B cell (primary cell): ENCODE measurements around the gene TATDN2. TPM values are rescaled to one million over a fixed set of nuclear protein-coding genes. Genes with fewer than 3 reads are reported as not detected.

Experiments
- ATAC-seq: fragments of 200-7000 bp; cut with Tn5 transposase; one replicate; pipeline ENCODE4 v1.10.0; 2021; ENCODE audit warnings: low read depth, mild to moderate bottlenecking, moderate number of reproducible peaks, moderate library complexity
- CTCF ChIA-PET: fragments of 350-600 bp; sonication (Branson Sonifier 250); formaldehyde crosslinking; loops from one replicate; lab custom pipeline; 2021; ENCODE audit warnings: antibody characterized with exemption, inconsistent platforms; lab: Charles Lee
- POLR2A ChIA-PET: fragments of 350-600 bp; sonication (Branson Sonifier 250); formaldehyde crosslinking; loops from one replicate; lab custom pipeline; 2021; ENCODE audit warnings: antibody characterized with exemption; lab: Charles Lee
- DNase-seq: peaks from one replicate; pipeline ENCODE4 v3.0.0; 2013
- H2AFZ ChIP-seq: 2 replicates; pipeline ENCODE4 v1.6.1; 2012; ENCODE audit warnings: mild to moderate bottlenecking, low read depth, low read length; ENCODE audit not compliant: insufficient read depth, poor library complexity, severe bottlenecking
- H3K27ac ChIP-seq, 2 donors: 1 replicate in 1 of 2; 2 replicates in 1 of 2; pipeline ENCODE4 v1.5.1; 2012 to 2013; ENCODE audit warnings: low read length in 2 of 2, mild to moderate bottlenecking in 2 of 2, moderate library complexity in 1 of 2
- H3K27me3 ChIP-seq, 4 experiments: fragments of 200-600 bp in 1 of 4; sonication (generic) in 1 of 4; replicated peaks in 1 of 4; 1 replicate in 2 of 4; 2 replicates in 2 of 4; pipeline versions ENCODE4 v1.6.1 to v1.7.0; 2013 to 2016; ENCODE audit warnings: low read length in 3 of 4, mild to moderate bottlenecking in 2 of 4, mixed read lengths in 1 of 4, moderate library complexity in 1 of 4; ENCODE audit not compliant: insufficient read depth in 4 of 4, control insufficient read depth in 3 of 4; ENCODE audit errors: control extremely low read depth in 1 of 4
- H3K36me3 ChIP-seq, 2 experiments: replicated peaks in 1 of 2; 1 replicate in 1 of 2; 2 replicates in 1 of 2; pipeline versions ENCODE4 v1.6.1 to v1.7.1; 2013; ENCODE audit warnings: low read length in 1 of 2; ENCODE audit not compliant: insufficient read depth in 2 of 2, control insufficient read depth in 1 of 2; ENCODE audit errors: control extremely low read depth in 1 of 2, extremely low read depth in 1 of 2
- H3K4me1 ChIP-seq, 2 donors: fragments of 200-600 bp in 1 of 2; sonication (generic) in 1 of 2; 1 replicate in 1 of 2; 2 replicates in 1 of 2; pipeline versions ENCODE4 v1.5.1 to v1.6.1; 2013 to 2017; ENCODE audit warnings: low read length in 2 of 2; ENCODE audit not compliant: control insufficient read depth in 2 of 2, insufficient read depth in 2 of 2
- H3K4me2 ChIP-seq: replicated peaks from 2 replicates; pipeline ENCODE3; 2012; ENCODE audit warnings: mild to moderate bottlenecking, low read depth, low read length; ENCODE audit not compliant: poor library complexity, severe bottlenecking
- H3K4me3 ChIP-seq, 5 experiments: fragments of 200-600 bp in 1 of 5; sonication (generic) in 1 of 5; 1 replicate in 3 of 5; 2 replicates in 2 of 5; pipeline versions ENCODE4 v1.5.1 to v1.7.0; 2011 to 2016; ENCODE audit warnings: low read length in 4 of 5, mild to moderate bottlenecking in 4 of 5, low read depth in 2 of 5, control low read depth in 1 of 5, moderate library complexity in 1 of 5; ENCODE audit not compliant: insufficient read depth in 1 of 5; ENCODE audit errors: control extremely low read depth in 1 of 5, extremely low read depth in 1 of 5
- H3K79me2 ChIP-seq: fragments of 200-600 bp; sonication (generic); one replicate; pipeline ENCODE4 v1.6.0; 2016; ENCODE audit warnings: low read length; ENCODE audit not compliant: control insufficient read depth, insufficient read depth
- H3K9ac ChIP-seq: fragments of 200-600 bp; sonication (generic); 2 replicates; pipeline ENCODE4 v1.6.1; 2017; ENCODE audit warnings: mild to moderate bottlenecking, low read length, moderate library complexity
- H3K9me3 ChIP-seq, 3 donors: one replicate each; pipeline versions ENCODE4 v1.6.1 to v1.7.1; 2013; ENCODE audit warnings: low read length in 2 of 3; ENCODE audit not compliant: control insufficient read depth in 2 of 3, insufficient read depth in 1 of 3; ENCODE audit errors: control extremely low read depth in 1 of 3
- H4K20me1 ChIP-seq: 2 replicates; pipeline ENCODE4 v1.6.0; 2012; ENCODE audit warnings: mild to moderate bottlenecking, low read length; ENCODE audit not compliant: insufficient read depth, control insufficient read depth, poor library complexity, severe bottlenecking
- H3K27ac Mint-ChIP-seq: one replicate; pipeline ENCODE4 v1.8.0; 2021; ENCODE audit warnings: mixed read lengths
- H3K27me3 Mint-ChIP-seq: one replicate; pipeline ENCODE4 v1.8.0; 2021; ENCODE audit warnings: mixed read lengths
- H3K4me1 Mint-ChIP-seq: one replicate; pipeline ENCODE4 v1.8.0; 2021; ENCODE audit warnings: mixed read lengths
- H3K4me3 Mint-ChIP-seq: one replicate; pipeline ENCODE4 v1.8.0; 2021; ENCODE audit warnings: mixed read lengths
- H3K9me3 Mint-ChIP-seq: one replicate; pipeline ENCODE4 v1.8.0; 2022; ENCODE audit warnings: mixed read lengths; ENCODE audit not compliant: insufficient read depth
- EZH2 ChIP-seq: IDR thresholded peaks from 2 replicates; pipeline ENCODE4 v1.6.1; 2012; ENCODE audit warnings: borderline replicate concordance, low read depth, mild to moderate bottlenecking, moderate library complexity, low read length; ENCODE audit not compliant: insufficient read depth, poor library complexity, severe bottlenecking
- WGBS: methylation state at CpG from one replicate; pipeline ENCODE4 v1.1.5; 2013; ENCODE audit warnings: missing lambda C conversion rate; ENCODE audit not compliant: insufficient coverage; 5-methylcytosine and 5-hydroxymethylcytosine counted together
- intact Hi-C: fragments of 100-400 bp; cut with micrococcal nuclease; formaldehyde crosslinking; loops from one replicate; pipeline ENCODE4 v1.10.0; 2022
- polyA plus RNA-seq: library from polyadenylated mRNA; depleted of rRNA; stranded (reverse); fragments of >200 nt; gene quantifications from 2 replicates; pipeline ENCODE4 v1.2.3, GENCODE V29; 2012
- total RNA-seq, 2 donors: library from RNA; stranded (reverse); fragments of 120-200 nt in 1 of 2; gene quantifications; 1 replicate in 1 of 2; 2 replicates in 1 of 2; pipeline versions ENCODE4 v1.2.3 to v1.2.4, GENCODE V29; 2013 to 2022
- TF ChIP-seq, protein P1 (sequence below): fragments of 200-600 bp; IDR thresholded peaks from one replicate; pipeline ENCODE4 v1.8.0; 2022; ENCODE audit warnings: antibody characterized with exemption, mild to moderate bottlenecking

Gene TATDN2
- total and polyA plus RNA-seq, 2 donors (not counting 1 experiment from before 2014, with no cell fraction given), result 24.7 to 62.9 TPM

- Mint-ChIP-seq H3K4me3 (peak overlapping the region; percentile 97), H3K27ac (peak overlapping the region; percentile 88), H3K4me1 (peaks cover 51% of the 10 kb centered on the region), H3K9me3 (peaks cover 8% of the 10 kb centered on the region), H3K27me3 (no peaks in the 10 kb centered on the region)
- Histone ChIP-seq H3K27me3 (no peaks in the 10 kb centered on the region), H3K36me3 (peaks cover 14 to 21% of the 10 kb centered on the region in 2 experiments), H3K9ac (peak overlapping the region; percentile 93), H3K27ac (peak overlapping the region in 1 of 2 donors; percentile 70), H4K20me1 (peaks cover 45% of the 10 kb centered on the region), H3K4me3 (peak overlapping the region; percentile 32 to 85 (median 81)), H3K4me2 (peak overlapping the region; percentile 96), H3K4me1 (peaks cover 25 to 28% of the 10 kb centered on the region in 2 donors), H3K79me2 (peaks cover 72% of the 10 kb centered on the region), H3K9me3 (peaks cover 2 to 15% (median 10%) of the 10 kb centered on the region in 3 donors), H2AFZ (no peak overlapping the region)
- ATAC-seq, result no peak
- DNase-seq, result no peak
- POLR2A ChIA-PET, result interaction anchor here (0.6 to 0.7 kb wide), 2 partner anchors 45 to 500 kb away, joined by 3 read pairs; partner anchors contain the start of gene OGG1
- CTCF ChIA-PET, result interaction anchor here (0.7 kb wide), 1 partner anchor 10 kb away, joined by 3 read pairs; no protein-coding TSS in a partner anchor
- intact Hi-C loops, result loop anchor here (2.0 to 5.0 kb wide), 9 partner anchors 25 to 853 kb away; partner anchors contain the start of genes BRPF1, CRELD1, IRAK2 and JAGN1
- TF ChIP-seq, protein P1, sequence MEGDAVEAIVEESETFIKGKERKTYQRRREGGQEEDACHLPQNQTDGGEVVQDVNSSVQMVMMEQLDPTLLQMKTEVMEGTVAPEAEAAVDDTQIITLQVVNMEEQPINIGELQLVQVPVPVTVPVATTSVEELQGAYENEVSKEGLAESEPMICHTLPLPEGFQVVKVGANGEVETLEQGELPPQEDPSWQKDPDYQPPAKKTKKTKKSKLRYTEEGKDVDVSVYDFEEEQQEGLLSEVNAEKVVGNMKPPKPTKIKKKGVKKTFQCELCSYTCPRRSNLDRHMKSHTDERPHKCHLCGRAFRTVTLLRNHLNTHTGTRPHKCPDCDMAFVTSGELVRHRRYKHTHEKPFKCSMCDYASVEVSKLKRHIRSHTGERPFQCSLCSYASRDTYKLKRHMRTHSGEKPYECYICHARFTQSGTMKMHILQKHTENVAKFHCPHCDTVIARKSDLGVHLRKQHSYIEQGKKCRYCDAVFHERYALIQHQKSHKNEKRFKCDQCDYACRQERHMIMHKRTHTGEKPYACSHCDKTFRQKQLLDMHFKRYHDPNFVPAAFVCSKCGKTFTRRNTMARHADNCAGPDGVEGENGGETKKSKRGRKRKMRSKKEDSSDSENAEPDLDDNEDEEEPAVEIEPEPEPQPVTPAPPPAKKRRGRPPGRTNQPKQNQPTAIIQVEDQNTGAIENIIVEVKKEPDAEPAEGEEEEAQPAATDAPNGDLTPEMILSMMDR, result no peak
- TF ChIP-seq EZH2, result no peak
- 13% methylated on average over 2 of the region's 3 CpGs for WGBS
These were observed 1.6 kb downstream of the TATDN2 start for GRCh38 chr3:10249833-10250232.

- peaks cover 2% of the 10 kb centered on the region for H3K9me3 Mint-ChIP-seq
- no peak for TF ChIP-seq EZH2
- TF ChIP-seq, protein P1, result no peak
- no peak for DNase-seq
- WGBS, result 86% methylated on average over 2 of the region's 3 CpGs
- Histone ChIP-seq H4K20me1 (peaks cover 56% of the 10 kb centered on the region), H3K36me3 (peaks cover 14 to 30% of the 10 kb centered on the region in 2 experiments), H3K9me3 (peaks cover 0 to 8% (median under 1%) of the 10 kb centered on the region in 3 donors), H3K4me3 (no peak overlapping the region), H3K27me3 (no peaks in the 10 kb centered on the region), H3K27ac (peak overlapping the region in 1 of 2 donors; percentile 70), H2AFZ (no peak overlapping the region), H3K79me2 (peaks cover 84% of the 10 kb centered on the region), H3K9ac (no peak overlapping the region), H3K4me1 (peaks cover 25 to 28% of the 10 kb centered on the region in 2 donors), H3K4me2 (peak overlapping the region; percentile 96)
- H3K4me3 Mint-ChIP-seq, result peak overlapping the region; percentile 97
- POLR2A ChIA-PET, result interaction anchor here (0.6 kb wide), 1 partner anchor 70 kb away, joined by 3 read pairs; the partner anchor contains the start of gene SEC13
- CTCF ChIA-PET, result no interaction called here
- no peak for ATAC-seq
- peak overlapping the region; percentile 60 for H3K27ac Mint-ChIP-seq
- H3K4me1 Mint-ChIP-seq, result peaks cover 56% of the 10 kb centered on the region
- no peaks in the 10 kb centered on the region for H3K27me3 Mint-ChIP-seq
- intact Hi-C loops, result no loop called here
These were observed 2.7 kb downstream of the TATDN2 start for GRCh38 chr3:10251006-10251405.
